BJ (cell line): ENCODE results near the gene GALNT12. TPM values are rescaled to one million over a fixed set of nuclear protein-coding genes. Genes with fewer than 3 reads are reported as not detected.

Source experiments
- CTCF ChIA-PET: fragments of 350-600 bp; formaldehyde crosslinking; extraction: SDS; loops from one replicate; lab custom pipeline; 2021; ENCODE audit warnings: antibody characterized with exemption, inconsistent platforms; lab: Yijun Ruan, JAX
- POLR2A ChIA-PET: fragments of 300-600 bp; sonication (Branson Sonifier 250); formaldehyde crosslinking; extraction: SDS; loops from one replicate; lab custom pipeline; 2021; ENCODE audit warnings: antibody characterized with exemption; lab: Charles Lee
- DNase-seq: peaks from one replicate; pipeline ENCODE4 v3.0.0-alpha.2; 2011; ENCODE audit warnings: low read depth
- H3K27me3 ChIP-seq: 2 replicates; pipeline ENCODE4 v1.6.0; 2011; ENCODE audit warnings: low read length; ENCODE audit not compliant: control insufficient read depth, insufficient read depth
- H3K36me3 ChIP-seq: 2 replicates; pipeline ENCODE4 v1.5.1; 2011; ENCODE audit warnings: low read length; ENCODE audit not compliant: control insufficient read depth, insufficient read depth
- H3K4me3 ChIP-seq: 2 replicates; pipeline ENCODE4 v1.5.1; 2011; ENCODE audit warnings: low read depth, mild to moderate bottlenecking, control low read depth, low read length
- polyA plus RNA-seq: library from polyadenylated mRNA; depleted of rRNA; stranded (reverse); fragments of >200 nt; gene quantifications from 2 replicates; pipeline ENCODE4 v1.2.3, GENCODE V29; 2011
- TF ChIP-seq, protein P1 (sequence below): IDR thresholded peaks from 2 replicates; pipeline ENCODE4 v1.5.1; 2011; ENCODE audit warnings: low read depth, mild to moderate bottlenecking, control low read depth, inconsistent platforms, low read length, moderate library complexity; ENCODE audit not compliant: insufficient read depth

The GALNT12 gene
- polyA plus RNA-seq, 1 experiment, result 4.2 TPM

GRCh38 chr9:98848450-98849149, 41.1 kb downstream of the GALNT12 start:
- H3K27me3 ChIP-seq, result peaks cover 6% of the 10 kb centered on the region; the same call in 1 of the 2 replicates
- ChIA-PET POLR2A (no interaction called here), CTCF (interaction anchor here (0.6 to 5.5 kb wide), 33 partner anchors 9 to 726 kb away, joined by 3 to 32 read pairs (median 3); partner anchors contain the start of gene ALG2)
- peak overlapping the region; percentile 26 for H3K4me3 ChIP-seq
- TF ChIP-seq, protein P1, sequence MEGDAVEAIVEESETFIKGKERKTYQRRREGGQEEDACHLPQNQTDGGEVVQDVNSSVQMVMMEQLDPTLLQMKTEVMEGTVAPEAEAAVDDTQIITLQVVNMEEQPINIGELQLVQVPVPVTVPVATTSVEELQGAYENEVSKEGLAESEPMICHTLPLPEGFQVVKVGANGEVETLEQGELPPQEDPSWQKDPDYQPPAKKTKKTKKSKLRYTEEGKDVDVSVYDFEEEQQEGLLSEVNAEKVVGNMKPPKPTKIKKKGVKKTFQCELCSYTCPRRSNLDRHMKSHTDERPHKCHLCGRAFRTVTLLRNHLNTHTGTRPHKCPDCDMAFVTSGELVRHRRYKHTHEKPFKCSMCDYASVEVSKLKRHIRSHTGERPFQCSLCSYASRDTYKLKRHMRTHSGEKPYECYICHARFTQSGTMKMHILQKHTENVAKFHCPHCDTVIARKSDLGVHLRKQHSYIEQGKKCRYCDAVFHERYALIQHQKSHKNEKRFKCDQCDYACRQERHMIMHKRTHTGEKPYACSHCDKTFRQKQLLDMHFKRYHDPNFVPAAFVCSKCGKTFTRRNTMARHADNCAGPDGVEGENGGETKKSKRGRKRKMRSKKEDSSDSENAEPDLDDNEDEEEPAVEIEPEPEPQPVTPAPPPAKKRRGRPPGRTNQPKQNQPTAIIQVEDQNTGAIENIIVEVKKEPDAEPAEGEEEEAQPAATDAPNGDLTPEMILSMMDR, result peak; percentile 95
- DNase-seq, result no peak
- H3K36me3 ChIP-seq, result no peaks in the 10 kb centered on the region; the same call in 1 of the 2 replicates

GRCh38 chr9:98849563-98849962, 42.1 kb downstream of the GALNT12 start:
- CTCF ChIA-PET, result interaction anchor here (0.7 to 5.5 kb wide), 13 partner anchors 11 to 315 kb away, joined by 3 to 32 read pairs (median 3); no protein-coding TSS in a partner anchor
- POLR2A ChIA-PET, result no interaction called here
- H3K4me3 ChIP-seq, result no peak overlapping the region
- H3K27me3 ChIP-seq, result peaks cover 6% of the 10 kb centered on the region; the same call in 1 of the 2 replicates
- DNase-seq, result no peak
- no peaks in the 10 kb centered on the region; the same call in 1 of the 2 replicates for H3K36me3 ChIP-seq
- TF ChIP-seq, protein P1, result no peak

DNA sequence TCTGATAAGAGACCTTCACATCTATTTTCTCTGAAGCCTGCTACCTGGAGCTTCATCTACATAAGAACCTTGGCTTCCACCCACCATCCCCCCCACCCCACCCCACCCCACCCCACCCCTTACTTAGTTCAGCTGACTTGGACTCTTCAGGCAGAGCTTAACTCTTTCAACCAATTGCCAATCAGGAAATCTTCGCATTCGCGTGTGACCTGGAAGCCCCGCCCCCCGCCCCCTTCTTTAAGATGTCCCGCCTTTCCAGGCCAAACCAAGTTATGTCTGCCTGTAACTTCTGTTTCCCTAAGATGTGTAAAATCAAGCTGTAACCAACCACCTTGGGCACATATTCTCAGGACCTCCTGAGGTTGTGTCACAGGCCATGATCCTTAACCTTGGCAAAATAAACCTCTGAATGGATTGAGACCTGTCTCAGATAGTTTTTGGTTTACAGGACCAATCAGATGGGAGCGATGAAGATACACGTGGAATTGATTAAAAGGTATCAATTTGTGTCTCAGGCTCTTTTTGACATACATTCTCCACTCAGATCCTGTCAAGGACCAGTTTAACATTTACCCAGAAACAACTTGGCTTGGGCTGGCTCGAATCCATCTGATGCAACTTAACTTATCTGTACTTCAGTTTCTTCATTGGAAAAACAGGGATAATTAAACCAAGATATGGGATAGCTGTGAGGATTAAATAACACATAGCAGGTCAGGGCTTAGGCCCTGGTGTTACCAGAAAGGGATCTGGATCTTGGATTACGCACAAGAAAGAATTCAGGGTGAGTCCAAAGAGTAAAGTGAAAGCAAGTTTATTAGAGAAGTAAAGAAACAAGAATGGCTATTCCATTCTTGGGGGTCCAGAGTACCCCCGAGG, 43.6 kb downstream of the GALNT12 start:
- TF ChIP-seq, protein P1, result no peak
- ChIA-PET CTCF (interaction anchor here (0.7 to 5.5 kb wide), 3 partner anchors 148 to 1712 kb away, joined by 5 to 30 read pairs (median 9); no protein-coding TSS in a partner anchor), POLR2A (no interaction called here)

DNA sequence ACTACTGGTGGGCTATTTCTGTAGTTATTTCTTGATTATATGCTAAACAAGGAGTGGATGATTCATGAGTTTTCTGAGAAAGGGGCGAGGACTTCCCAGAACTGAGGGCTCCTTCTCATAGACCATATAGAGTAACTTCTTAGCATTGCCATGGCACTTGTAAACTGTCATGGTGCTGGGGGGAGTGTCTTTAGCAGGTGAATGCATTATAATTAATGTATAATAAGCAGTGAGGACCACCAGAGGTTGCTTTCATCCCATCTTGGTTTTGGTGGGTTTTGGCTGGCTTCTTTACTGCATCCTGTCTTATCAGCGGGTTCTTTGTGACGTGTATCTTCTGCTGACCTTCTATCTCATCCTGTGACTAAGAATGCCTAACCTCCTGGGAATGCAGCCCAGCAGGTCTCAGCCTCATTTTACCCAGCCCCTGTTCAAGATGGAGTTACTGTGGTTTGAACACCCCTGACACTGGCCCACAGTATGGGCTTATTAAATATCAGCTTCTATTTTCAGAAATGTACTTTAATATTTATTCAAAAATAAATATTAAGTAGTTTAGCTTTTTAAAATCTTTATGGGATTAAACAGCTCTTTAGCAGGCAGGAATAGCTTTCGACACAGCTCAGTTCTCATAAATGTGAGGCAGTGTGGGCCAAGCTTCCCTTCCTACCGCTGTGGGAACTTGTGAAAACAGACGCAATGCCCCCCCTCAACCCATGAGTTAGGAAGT, 44.4 kb downstream of the GALNT12 start:
- H3K27me3 ChIP-seq, result no peaks in the 10 kb centered on the region
- H3K4me3 ChIP-seq, result no peak overlapping the region
- DNase-seq, result no peak
- H3K36me3 ChIP-seq, result no peaks in the 10 kb centered on the region
- POLR2A ChIA-PET, result no interaction called here
- TF ChIP-seq, protein P1, result no peak
- CTCF ChIA-PET, result interaction anchor here (0.8 to 5.5 kb wide), 4 partner anchors 147 to 290 kb away, joined by 3 to 30 read pairs (median 6); no protein-coding TSS in a partner anchor

More for the DNA sequence above, 43.6 kb downstream of the GALNT12 start:
- no peaks in the 10 kb centered on the region for H3K36me3 ChIP-seq
- H3K4me3 ChIP-seq, result no peak overlapping the region
- no peaks in the 10 kb centered on the region for H3K27me3 ChIP-seq
- DNase-seq, result no peak
